B cell (primary cell): ENCODE measurements around the gene EPHA5. TPM values are rescaled to one million over a fixed set of nuclear protein-coding genes. Genes with fewer than 3 reads are reported as not detected.

Source experiments
- ATAC-seq: fragments of 200-7000 bp; cut with Tn5 transposase; one replicate; pipeline ENCODE4 v1.10.0; 2021; ENCODE audit warnings: low read depth, mild to moderate bottlenecking, moderate number of reproducible peaks, moderate library complexity
- CTCF ChIA-PET: fragments of 350-600 bp; sonication (Branson Sonifier 250); formaldehyde crosslinking; loops from one replicate; lab custom pipeline; 2021; ENCODE audit warnings: antibody characterized with exemption, inconsistent platforms; lab: Charles Lee
- POLR2A ChIA-PET: fragments of 350-600 bp; sonication (Branson Sonifier 250); formaldehyde crosslinking; loops from one replicate; lab custom pipeline; 2021; ENCODE audit warnings: antibody characterized with exemption; lab: Charles Lee
- DNase-seq: peaks from one replicate; pipeline ENCODE4 v3.0.0; 2013
- H2AFZ ChIP-seq: 2 replicates; pipeline ENCODE4 v1.6.1; 2012; ENCODE audit warnings: mild to moderate bottlenecking, low read depth, low read length; ENCODE audit not compliant: insufficient read depth, poor library complexity, severe bottlenecking
- H3K27ac ChIP-seq, 2 donors: 1 replicate in 1 of 2; 2 replicates in 1 of 2; pipeline ENCODE4 v1.5.1; 2012 to 2013; ENCODE audit warnings: low read length in 2 of 2, mild to moderate bottlenecking in 2 of 2, moderate library complexity in 1 of 2
- H3K27me3 ChIP-seq, 4 experiments: fragments of 200-600 bp in 1 of 4; sonication (generic) in 1 of 4; replicated peaks in 1 of 4; 1 replicate in 2 of 4; 2 replicates in 2 of 4; pipeline versions ENCODE4 v1.6.1 to v1.7.0; 2013 to 2016; ENCODE audit warnings: low read length in 3 of 4, mild to moderate bottlenecking in 2 of 4, mixed read lengths in 1 of 4, moderate library complexity in 1 of 4; ENCODE audit not compliant: insufficient read depth in 4 of 4, control insufficient read depth in 3 of 4; ENCODE audit errors: control extremely low read depth in 1 of 4
- H3K36me3 ChIP-seq, 2 experiments: replicated peaks in 1 of 2; 1 replicate in 1 of 2; 2 replicates in 1 of 2; pipeline versions ENCODE4 v1.6.1 to v1.7.1; 2013; ENCODE audit warnings: low read length in 1 of 2; ENCODE audit not compliant: insufficient read depth in 2 of 2, control insufficient read depth in 1 of 2; ENCODE audit errors: control extremely low read depth in 1 of 2, extremely low read depth in 1 of 2
- H3K4me1 ChIP-seq, 2 donors: fragments of 200-600 bp in 1 of 2; sonication (generic) in 1 of 2; 1 replicate in 1 of 2; 2 replicates in 1 of 2; pipeline versions ENCODE4 v1.5.1 to v1.6.1; 2013 to 2017; ENCODE audit warnings: low read length in 2 of 2; ENCODE audit not compliant: control insufficient read depth in 2 of 2, insufficient read depth in 2 of 2
- H3K4me2 ChIP-seq: replicated peaks from 2 replicates; pipeline ENCODE3; 2012; ENCODE audit warnings: mild to moderate bottlenecking, low read depth, low read length; ENCODE audit not compliant: poor library complexity, severe bottlenecking
- H3K4me3 ChIP-seq, 5 experiments: fragments of 200-600 bp in 1 of 5; sonication (generic) in 1 of 5; 1 replicate in 3 of 5; 2 replicates in 2 of 5; pipeline versions ENCODE4 v1.5.1 to v1.7.0; 2011 to 2016; ENCODE audit warnings: low read length in 4 of 5, mild to moderate bottlenecking in 4 of 5, low read depth in 2 of 5, control low read depth in 1 of 5, moderate library complexity in 1 of 5; ENCODE audit not compliant: insufficient read depth in 1 of 5; ENCODE audit errors: control extremely low read depth in 1 of 5, extremely low read depth in 1 of 5
- H3K79me2 ChIP-seq: fragments of 200-600 bp; sonication (generic); one replicate; pipeline ENCODE4 v1.6.0; 2016; ENCODE audit warnings: low read length; ENCODE audit not compliant: control insufficient read depth, insufficient read depth
- H3K9ac ChIP-seq: fragments of 200-600 bp; sonication (generic); 2 replicates; pipeline ENCODE4 v1.6.1; 2017; ENCODE audit warnings: mild to moderate bottlenecking, low read length, moderate library complexity
- H3K9me3 ChIP-seq, 3 donors: one replicate each; pipeline versions ENCODE4 v1.6.1 to v1.7.1; 2013; ENCODE audit warnings: low read length in 2 of 3; ENCODE audit not compliant: control insufficient read depth in 2 of 3, insufficient read depth in 1 of 3; ENCODE audit errors: control extremely low read depth in 1 of 3
- H4K20me1 ChIP-seq: 2 replicates; pipeline ENCODE4 v1.6.0; 2012; ENCODE audit warnings: mild to moderate bottlenecking, low read length; ENCODE audit not compliant: insufficient read depth, control insufficient read depth, poor library complexity, severe bottlenecking
- H3K27ac Mint-ChIP-seq: one replicate; pipeline ENCODE4 v1.8.0; 2021; ENCODE audit warnings: mixed read lengths
- H3K27me3 Mint-ChIP-seq: one replicate; pipeline ENCODE4 v1.8.0; 2021; ENCODE audit warnings: mixed read lengths
- H3K4me1 Mint-ChIP-seq: one replicate; pipeline ENCODE4 v1.8.0; 2021; ENCODE audit warnings: mixed read lengths
- H3K4me3 Mint-ChIP-seq: one replicate; pipeline ENCODE4 v1.8.0; 2021; ENCODE audit warnings: mixed read lengths
- H3K9me3 Mint-ChIP-seq: one replicate; pipeline ENCODE4 v1.8.0; 2022; ENCODE audit warnings: mixed read lengths; ENCODE audit not compliant: insufficient read depth
- CTCF ChIP-seq: fragments of 200-600 bp; IDR thresholded peaks from one replicate; pipeline ENCODE4 v1.8.0; 2022; ENCODE audit warnings: antibody characterized with exemption, mild to moderate bottlenecking
- EZH2 ChIP-seq: IDR thresholded peaks from 2 replicates; pipeline ENCODE4 v1.6.1; 2012; ENCODE audit warnings: borderline replicate concordance, low read depth, mild to moderate bottlenecking, moderate library complexity, low read length; ENCODE audit not compliant: insufficient read depth, poor library complexity, severe bottlenecking
- WGBS: methylation state at CpG from one replicate; pipeline ENCODE4 v1.1.5; 2013; ENCODE audit warnings: missing lambda C conversion rate; ENCODE audit not compliant: insufficient coverage; 5-methylcytosine and 5-hydroxymethylcytosine counted together
- intact Hi-C: fragments of 100-400 bp; cut with micrococcal nuclease; formaldehyde crosslinking; loops from one replicate; pipeline ENCODE4 v1.10.0; 2022
- polyA plus RNA-seq: library from polyadenylated mRNA; depleted of rRNA; stranded (reverse); fragments of >200 nt; gene quantifications from 2 replicates; pipeline ENCODE4 v1.2.3, GENCODE V29; 2012
- total RNA-seq, 2 donors: library from RNA; stranded (reverse); fragments of 120-200 nt in 1 of 2; gene quantifications; 1 replicate in 1 of 2; 2 replicates in 1 of 2; pipeline versions ENCODE4 v1.2.3 to v1.2.4, GENCODE V29; 2013 to 2022

Gene EPHA5
- total and polyA plus RNA-seq, 2 donors (not counting 1 experiment from before 2014, with no cell fraction given) = not detected

- DNase-seq (no peak), ATAC-seq (no peak)
- Mint-ChIP-seq H3K4me1 (no peaks in the 10 kb centered on the region), H3K9me3 (no peaks in the 10 kb centered on the region), H3K4me3 (no peak overlapping the region), H3K27ac (no peak overlapping the region), H3K27me3 (no peaks in the 10 kb centered on the region)
- Histone ChIP-seq H3K4me3 (no peak overlapping the region), H2AFZ (no peak overlapping the region), H3K9me3 (no peaks in the 10 kb centered on the region), H3K36me3 (no peaks in the 10 kb centered on the region), H3K27me3 (no peaks in the 10 kb centered on the region), H4K20me1 (no peaks in the 10 kb centered on the region), H3K79me2 (no peaks in the 10 kb centered on the region), H3K9ac (no peak overlapping the region), H3K27ac (no peak overlapping the region), H3K4me1 (no peaks in the 10 kb centered on the region), H3K4me2 (no peak overlapping the region)
- intact Hi-C loops = no loop called here
- no peak for TF ChIP-seq CTCF
- ChIA-PET CTCF (no interaction called here), POLR2A (no interaction called here)
- no CpG with 5 or more reads among the region's 1 CpG for WGBS
Measured at GRCh38 chr4:65482410-65482809, 187.9 kb downstream of the EPHA5 start.

GRCh38 chr4:65472531-65472930, 197.8 kb downstream of the EPHA5 start:
- ATAC-seq = no peak
- Histone ChIP-seq H3K79me2 (no peaks in the 10 kb centered on the region), H3K27me3 (no peaks in the 10 kb centered on the region), H3K27ac (no peak overlapping the region), H2AFZ (no peak overlapping the region), H3K4me1 (no peaks in the 10 kb centered on the region), H3K9me3 (peaks cover 0 to 3% (median 0%) of the 10 kb centered on the region in 3 donors), H3K4me3 (no peak overlapping the region), H3K4me2 (no peak overlapping the region), H3K9ac (no peak overlapping the region), H4K20me1 (no peaks in the 10 kb centered on the region), H3K36me3 (no peaks in the 10 kb centered on the region)
- H3K27me3 Mint-ChIP-seq = no peaks in the 10 kb centered on the region
- intact Hi-C loops = no loop called here
- no peak for TF ChIP-seq CTCF
- no peak for TF ChIP-seq EZH2
- CTCF ChIA-PET = no interaction called here
- no peaks in the 10 kb centered on the region for H3K4me1 Mint-ChIP-seq
- POLR2A ChIA-PET = no interaction called here
- H3K4me3 Mint-ChIP-seq = no peak overlapping the region
- no peak overlapping the region for H3K27ac Mint-ChIP-seq
- peaks cover 3% of the 10 kb centered on the region for H3K9me3 Mint-ChIP-seq
- 82% methylated on average over 5 of the region's 5 CpGs for WGBS
- no peak for DNase-seq
